ENCODE data around the gene SSBP3. TPM values are rescaled to one million over a fixed set of nuclear protein-coding genes. Genes with fewer than 3 reads are reported as not detected.

Gene SSBP3
- total RNA-seq, 4 donors from 2014 or later: 28.7 to 162 (median 37.0) TPM

DNA sequence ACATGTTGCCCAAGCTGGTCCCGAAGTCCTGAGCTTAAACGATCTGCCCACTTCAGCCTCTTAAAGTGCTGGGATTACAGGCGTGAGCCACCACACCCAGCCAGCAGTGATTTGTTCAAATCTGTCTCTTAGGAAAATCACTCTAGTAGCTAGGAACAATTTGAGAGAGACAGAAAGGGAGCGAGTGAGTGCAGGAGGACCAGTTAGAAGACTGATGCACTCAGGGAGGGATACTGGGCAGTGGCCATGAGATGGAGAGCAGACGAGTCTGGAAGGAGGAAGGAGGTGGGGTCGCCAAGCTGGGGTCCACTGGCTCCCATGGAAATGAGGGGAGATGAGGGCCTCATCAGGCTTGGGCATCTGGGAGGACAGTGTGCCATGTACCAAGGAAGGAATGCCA, 23.6 kb upstream of the SSBP3 start:
- intact Hi-C loops (cut with DNase I; ENCODE audit: low total_unique reads): no loop called here
- Histone ChIP-seq H3K4me1 (peaks cover 0 to 11% (median 0%) of the 10 kb centered on the region in 4 donors), H3K9me3 (no peaks in the 10 kb centered on the region), H3K27me3 (no peaks in the 10 kb centered on the region), H3K36me3 (no peaks in the 10 kb centered on the region), H3K4me3 (no peak overlapping the region), H3K27ac (no peak overlapping the region)
- 84 to 93% methylated on average over 5 to 6 of the region's 6 CpGs for WGBS, 2 donors (ENCODE audit: low coverage in 1 of 2)
- TF ChIP-seq POLR2AphosphoS5 (IDR thresholded peaks at IDR 0.05): no peak
- TF ChIP-seq, protein P1, sequence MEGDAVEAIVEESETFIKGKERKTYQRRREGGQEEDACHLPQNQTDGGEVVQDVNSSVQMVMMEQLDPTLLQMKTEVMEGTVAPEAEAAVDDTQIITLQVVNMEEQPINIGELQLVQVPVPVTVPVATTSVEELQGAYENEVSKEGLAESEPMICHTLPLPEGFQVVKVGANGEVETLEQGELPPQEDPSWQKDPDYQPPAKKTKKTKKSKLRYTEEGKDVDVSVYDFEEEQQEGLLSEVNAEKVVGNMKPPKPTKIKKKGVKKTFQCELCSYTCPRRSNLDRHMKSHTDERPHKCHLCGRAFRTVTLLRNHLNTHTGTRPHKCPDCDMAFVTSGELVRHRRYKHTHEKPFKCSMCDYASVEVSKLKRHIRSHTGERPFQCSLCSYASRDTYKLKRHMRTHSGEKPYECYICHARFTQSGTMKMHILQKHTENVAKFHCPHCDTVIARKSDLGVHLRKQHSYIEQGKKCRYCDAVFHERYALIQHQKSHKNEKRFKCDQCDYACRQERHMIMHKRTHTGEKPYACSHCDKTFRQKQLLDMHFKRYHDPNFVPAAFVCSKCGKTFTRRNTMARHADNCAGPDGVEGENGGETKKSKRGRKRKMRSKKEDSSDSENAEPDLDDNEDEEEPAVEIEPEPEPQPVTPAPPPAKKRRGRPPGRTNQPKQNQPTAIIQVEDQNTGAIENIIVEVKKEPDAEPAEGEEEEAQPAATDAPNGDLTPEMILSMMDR (IDR thresholded peaks at IDR 0.05): no peak
- in situ Hi-C loops (cut with MboI; ENCODE audit: low pct_ligation_motif_present in 1 of 4, low pct_unique_long_range_greater_than_20kb in 1 of 4, low sequenced_read_pairs in 3 of 4): no loop called here
- DNase-seq: no peak

DNA sequence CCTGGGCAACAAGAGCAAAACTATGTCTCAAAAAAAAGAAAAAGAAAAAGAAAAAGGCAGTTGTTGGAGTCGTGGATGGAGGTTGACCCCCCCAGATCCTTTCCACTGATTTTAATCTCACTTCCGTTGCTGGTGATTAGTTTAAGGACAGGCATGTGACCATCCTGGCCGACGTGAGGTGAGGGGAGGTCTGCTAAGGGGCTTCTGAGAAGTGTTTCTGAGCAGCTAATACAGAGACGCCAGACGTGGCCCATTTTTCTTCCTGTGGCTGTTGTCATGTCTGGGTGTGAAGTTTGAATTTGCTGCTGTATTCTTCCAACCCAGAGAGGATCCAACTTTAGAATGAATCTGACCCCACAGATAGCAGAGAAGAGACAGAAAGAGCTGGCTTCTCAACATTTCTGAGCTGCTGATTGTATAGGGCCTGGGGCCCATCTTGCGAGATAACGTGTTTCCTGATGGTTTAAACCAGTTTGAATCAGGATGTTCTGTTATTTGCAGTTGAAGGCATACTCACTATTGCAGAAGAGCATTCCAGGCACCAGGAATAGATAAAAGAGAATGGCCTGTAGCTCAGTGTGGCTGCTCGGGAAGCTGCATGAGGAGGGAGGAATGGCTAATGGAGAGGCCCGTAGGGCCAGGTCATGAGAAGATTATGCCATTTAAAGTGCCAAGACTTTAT, 22.8 kb upstream of the SSBP3 start:
- Histone ChIP-seq H3K4me1 (peaks cover 0 to 17% (median 0%) of the 10 kb centered on the region in 4 donors), H3K36me3 (no peaks in the 10 kb centered on the region), H3K9me3 (no peaks in the 10 kb centered on the region), H3K4me3 (no peak overlapping the region), H3K27me3 (no peaks in the 10 kb centered on the region), H3K27ac (no peak overlapping the region)
- TF ChIP-seq POLR2AphosphoS5 (IDR thresholded peaks at IDR 0.05): no peak
- TF ChIP-seq, protein P1 (IDR thresholded peaks at IDR 0.05): no peak
- no peak for TF ChIP-seq POLR2A (IDR thresholded peaks at IDR 0.05)
- TF ChIP-seq EP300 (IDR thresholded peaks at IDR 0.05; ENCODE audit: low read depth): no peak
- 67 to 82% methylated on average over 3 to 10 of the region's 10 CpGs for WGBS, 2 donors (ENCODE audit: low coverage in 1 of 2)
- in situ Hi-C loops (cut with MboI; ENCODE audit: low pct_ligation_motif_present in 1 of 4, low pct_unique_long_range_greater_than_20kb in 1 of 4, low sequenced_read_pairs in 3 of 4): no loop called here
- no peak for DNase-seq
- intact Hi-C loops (cut with DNase I; ENCODE audit: low total_unique reads): no loop called here

DNA sequence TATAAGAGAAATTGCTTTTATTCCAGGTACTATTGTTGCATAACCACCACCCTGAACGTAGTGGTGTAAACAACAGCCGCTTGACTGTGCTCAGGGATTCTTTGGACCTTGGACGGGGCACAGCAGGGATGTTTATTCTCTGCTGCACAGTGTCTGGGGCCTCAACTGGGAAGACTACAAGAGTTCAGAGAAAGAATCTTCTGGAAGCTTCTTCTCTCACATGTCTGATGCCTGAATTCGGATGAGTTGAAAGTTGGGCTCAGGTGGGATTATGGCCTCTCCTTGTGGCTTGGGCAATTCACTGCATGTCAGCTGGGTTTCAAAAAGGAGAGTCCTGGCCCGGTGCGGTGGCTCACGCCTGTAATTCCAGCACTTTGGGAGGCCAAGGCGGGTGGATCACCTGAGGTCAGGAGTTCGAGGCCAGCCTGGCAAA, 19.0 kb upstream of the SSBP3 start:
- H3K36me3 ChIP-seq: no peaks in the 10 kb centered on the region
- no peaks in the 10 kb centered on the region for H3K27me3 ChIP-seq
- peak; percentile 68 for DNase-seq
- in situ Hi-C loops (cut with MboI; ENCODE audit: low pct_ligation_motif_present in 1 of 4, low pct_unique_long_range_greater_than_20kb in 1 of 4, low sequenced_read_pairs in 3 of 4) (no loop called here), intact Hi-C loops (cut with DNase I; ENCODE audit: low total_unique reads) (no loop called here)
- peak in 2 of 3 donors; percentile 32 to 40 for TF ChIP-seq POLR2AphosphoS5 (IDR thresholded peaks at IDR 0.05)
- TF ChIP-seq POLR2A (IDR thresholded peaks at IDR 0.05): no peak
- TF ChIP-seq EP300 (IDR thresholded peaks at IDR 0.05; ENCODE audit: low read depth): no peak
- TF ChIP-seq, protein P1 (IDR thresholded peaks at IDR 0.05): peak in 2 of 5 experiments; percentile 24 to 31
- peak overlapping the region; percentile 47 to 69 (median 58) for H3K27ac ChIP-seq
- peaks cover 0 to 17% (median 0%) of the 10 kb centered on the region in 4 donors for H3K4me1 ChIP-seq
- no peaks in the 10 kb centered on the region for H3K9me3 ChIP-seq
- 64 to 80% methylated on average over 3 to 9 of the region's 9 CpGs for WGBS, 2 donors (ENCODE audit: low coverage in 1 of 2)
- no peak overlapping the region for H3K4me3 ChIP-seq

DNA sequence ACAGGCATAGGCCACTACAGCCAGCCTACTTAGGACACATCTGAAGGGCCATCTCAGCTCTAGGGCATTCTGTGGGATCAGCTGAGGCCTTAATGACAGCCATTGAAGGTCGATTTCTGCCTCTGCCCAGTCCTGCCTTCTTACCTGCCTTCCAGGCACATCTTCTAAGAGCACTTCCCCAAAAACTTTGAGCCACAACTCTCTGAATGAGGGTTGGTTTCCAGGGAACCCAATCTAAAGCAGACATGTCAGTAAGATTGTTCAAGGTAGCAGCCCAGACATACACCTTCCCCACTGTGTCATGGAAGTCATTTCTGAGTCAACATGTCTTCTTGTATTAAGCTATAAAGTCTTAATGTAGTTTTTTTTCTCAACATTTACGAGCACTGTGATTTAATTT, 18.2 kb upstream of the SSBP3 start:
- intact Hi-C loops (cut with DNase I; ENCODE audit: low total_unique reads) (no loop called here), in situ Hi-C loops (cut with MboI; ENCODE audit: low pct_ligation_motif_present in 1 of 4, low pct_unique_long_range_greater_than_20kb in 1 of 4, low sequenced_read_pairs in 3 of 4) (no loop called here)
- no peak for DNase-seq
- 73 to 81% methylated on average over 2 of the region's 2 CpGs for WGBS, 2 donors (ENCODE audit: low coverage in 1 of 2)
- H3K9me3 ChIP-seq: no peaks in the 10 kb centered on the region
- H3K27me3 ChIP-seq: no peaks in the 10 kb centered on the region
- H3K4me3 ChIP-seq: no peak overlapping the region
- H3K27ac ChIP-seq: peak overlapping the region; percentile 47 to 69 (median 58)
- H3K36me3 ChIP-seq: no peaks in the 10 kb centered on the region
- no peak for TF ChIP-seq EP300 (IDR thresholded peaks at IDR 0.05; ENCODE audit: low read depth)
- TF ChIP-seq POLR2AphosphoS5 (IDR thresholded peaks at IDR 0.05): no peak
- no peak for TF ChIP-seq POLR2A (IDR thresholded peaks at IDR 0.05)
- TF ChIP-seq, protein P1 (IDR thresholded peaks at IDR 0.05): no peak
- peaks cover 0 to 17% (median 0%) of the 10 kb centered on the region in 4 donors for H3K4me1 ChIP-seq
